K562 (cell line): ENCODE results near the gene FAM124A. TPM values are rescaled to one million over a fixed set of nuclear protein-coding genes. Genes with fewer than 3 reads are reported as not detected.

Source experiments
- ATAC-seq: fragments of 200-7000 bp; cut with Tn5 transposase; 3 replicates; pipeline ENCODE4 v1.9.1; 2020; ENCODE audit warnings: moderate library complexity
- BruUV-seq: library from RNA; stranded (reverse); fragments of 400-500 nt; replicated peaks from 2 replicates; lab custom pipeline; 2021; lab: Mats Ljungman, UMichigan
- CTCF ChIA-PET: fragments of 300-600 bp; formaldehyde crosslinking; extraction: SDS; loops from one replicate; lab custom pipeline; 2021; ENCODE audit warnings: low intra/inter-chr PET ratio; lab: Yijun Ruan, JAX
- POLR2A ChIA-PET: fragments of 300-600, 350-650 bp; sonication (Branson Sonifier 250); formaldehyde crosslinking; extraction: SDS; loops from one replicate; lab custom pipeline; 2021; ENCODE audit warnings: antibody characterized with exemption, inconsistent platforms; lab: Yijun Ruan, JAX
- DNase-seq, 4 experiments: peaks; one replicate each; pipeline versions ENCODE4 v3.0.0 to v3.0.0-alpha.2; 2011 to 2018; ENCODE audit warnings: low spot score in 3 of 4, mixed read lengths in 3 of 4; ENCODE audit errors: extremely low read depth in 1 of 4
- FAIRE-seq: peaks from 2 replicates; lab custom pipeline; 2011; peaks lifted over from hg19 to GRCh38; lab: Jason Lieb, UNC
- H2AFZ ChIP-seq: 2 replicates; pipeline ENCODE4 v1.6.0; 2011; ENCODE audit warnings: low read depth, low read length, control low read depth, inconsistent platforms
- H3K27ac ChIP-seq: fragments of 200-600 bp; 3 replicates; pipeline ENCODE4 v1.8.0; 2011; ENCODE audit warnings: low read depth, mild to moderate bottlenecking, control low read depth, inconsistent platforms, low read length, moderate library complexity, mixed read lengths; ENCODE audit errors: extremely low read depth
- H3K27me3 ChIP-seq, 2 experiments: fragments of 300-600 bp in 1 of 2; 2 replicates in 1 of 2; 3 replicates in 1 of 2; pipeline versions ENCODE4 v1.6.0 to v1.8.0; 2011; ENCODE audit warnings: inconsistent platforms in 2 of 2, low read length in 2 of 2, mild to moderate bottlenecking in 1 of 2, mixed read lengths in 1 of 2, moderate library complexity in 1 of 2; ENCODE audit not compliant: control insufficient read depth in 2 of 2, insufficient read depth in 2 of 2
- H3K36me3 ChIP-seq: fragments of 300-600 bp; 3 replicates; pipeline ENCODE4 v1.8.0; 2011; ENCODE audit warnings: mild to moderate bottlenecking, low read length, inconsistent platforms; ENCODE audit not compliant: control insufficient read depth, insufficient read depth
- H3K4me1 ChIP-seq, 2 experiments: fragments of 200-600 bp in 1 of 2; replicated peaks in 1 of 2; 2 replicates in 1 of 2; 3 replicates in 1 of 2; pipeline versions ENCODE4 v1.5.1 to v1.8.0; 2011; ENCODE audit warnings: inconsistent platforms in 2 of 2, low read length in 2 of 2, mild to moderate bottlenecking in 1 of 2, mixed read lengths in 1 of 2, moderate library complexity in 1 of 2; ENCODE audit not compliant: control insufficient read depth in 2 of 2, insufficient read depth in 2 of 2
- H3K4me2 ChIP-seq: 2 replicates; pipeline ENCODE4 v1.6.1; 2011; ENCODE audit warnings: low read length, control low read depth, inconsistent platforms, mixed read lengths; ENCODE audit not compliant: insufficient read depth
- H3K4me3 ChIP-seq: fragments of 200-600 bp; sonication (generic), shearing (Covaris generic); 2 replicates; pipeline ENCODE4 v1.5.1; 2016; ENCODE audit warnings: control low read depth, inconsistent platforms
- H3K79me2 ChIP-seq: fragments of 200-600 bp; 3 replicates; pipeline ENCODE4 v1.8.0; 2011; ENCODE audit warnings: low read length, inconsistent platforms; ENCODE audit not compliant: control insufficient read depth, insufficient read depth
- H3K9ac ChIP-seq, 2 experiments: 2 replicates each; pipeline versions ENCODE4 v1.6.0 to v1.6.1; 2011; ENCODE audit warnings: low read depth in 2 of 2, low read length in 2 of 2, control low read depth in 1 of 2, inconsistent platforms in 1 of 2, mild to moderate bottlenecking in 1 of 2, mixed read lengths in 1 of 2; ENCODE audit not compliant: insufficient read depth in 1 of 2
- H3K9me1 ChIP-seq: one replicate; pipeline ENCODE4 v1.6.0; 2011; ENCODE audit warnings: inconsistent platforms, mild to moderate bottlenecking, low read length, moderate library complexity; ENCODE audit not compliant: control insufficient read depth, insufficient read depth
- H3K9me3 ChIP-seq: replicated peaks from 2 replicates; pipeline ENCODE4 v1.5.1; 2011; ENCODE audit warnings: low read depth, low read length, inconsistent platforms; ENCODE audit not compliant: control insufficient read depth, insufficient read depth
- H4K20me1 ChIP-seq: replicated peaks from 2 replicates; pipeline ENCODE4 v1.6.1; 2011; ENCODE audit warnings: low read length, inconsistent platforms, mixed read lengths; ENCODE audit not compliant: control insufficient read depth, insufficient read depth
- AFF4 ChIP-seq: sonication (generic); formaldehyde crosslinking; IDR thresholded peaks from 2 replicates; pipeline ENCODE4 v1.8.0; 2023; ENCODE audit warnings: mild to moderate bottlenecking, missing genetic modification reagents
- CBX3 ChIP-seq, 2 experiments: IDR thresholded peaks; 1 replicate in 1 of 2; 2 replicates in 1 of 2; pipeline ENCODE4 v1.6.1; 2012; ENCODE audit warnings: inconsistent platforms in 2 of 2, low read length in 2 of 2, borderline replicate concordance in 1 of 2, control low read depth in 1 of 2
- HEY1 ChIP-seq: fragments of 250-450 bp; sonication (Bioruptor Pico); IDR thresholded peaks from 2 replicates; pipeline ENCODE4 v1.5.0; 2020; ENCODE audit warnings: mild to moderate bottlenecking, moderate library complexity, borderline replicate concordance
- RFX1 ChIP-seq: fragments of 450-650 bp; IDR thresholded peaks from 2 replicates; pipeline ENCODE4 v1.6.1; 2016; ENCODE audit warnings: mild to moderate bottlenecking, moderate library complexity
- SP2 ChIP-seq: IDR thresholded peaks from 2 replicates; pipeline ENCODE4 v1.6.1; 2011; ENCODE audit warnings: mild to moderate bottlenecking, low read depth, low read length, moderate library complexity; ENCODE audit not compliant: poor library complexity, severe bottlenecking; ENCODE audit errors: extremely low read depth
- TBL1XR1 ChIP-seq, 2 experiments: IDR thresholded peaks; 2 replicates each; pipeline ENCODE4 v1.6.1; 2012; ENCODE audit warnings: improper control_type of control experiment in 2 of 2, low read length in 2 of 2, mild to moderate bottlenecking in 1 of 2
- YBX1 ChIP-seq: fragments of 450-650 bp; IDR thresholded peaks from 2 replicates; pipeline ENCODE4 v1.7.1; 2016; ENCODE audit warnings: mild to moderate bottlenecking
- ZNF354B ChIP-seq: fragments of 250-450 bp; sonication (Bioruptor Pico); IDR thresholded peaks from 2 replicates; pipeline ENCODE4 v1.4.0; 2020
- WGBS: fragments of 100-300 bp; shearing (Covaris generic); methylation state at CpG from one replicate; pipeline ENCODE4 v1.1.6; 2016; ENCODE audit warnings: low coverage, mixed read lengths; ENCODE audit not compliant: insufficient coverage; ENCODE audit errors: missing lambda C conversion rate; 5-methylcytosine and 5-hydroxymethylcytosine counted together
- in situ Hi-C: fragments of 300-500 bp; cut with MboI; formaldehyde crosslinking; loops from 4 replicates; pipeline ENCODE4 v1.15.0; 2018; ENCODE audit warnings: inconsistent platforms, mixed read lengths
- intact Hi-C: fragments of 100-400 bp; cut with micrococcal nuclease; formaldehyde crosslinking; loops from 2 replicates; pipeline ENCODE4 v1.14.2; 2022
- polyA plus RNA-seq, 8 experiments: library from polyadenylated mRNA; depleted of rRNA in 4 of 8; stranded (reverse) in 5 of 8; unstranded in 3 of 8; fragments of >200 nt; fragmentation: Nextera tagmentation in 2 of 8; fragmentation: Illumina TruSeq in 1 of 8; extraction: Ambion mirVana in 2 of 8; extraction: Trizol in 1 of 8; gene quantifications; 2 replicates each; pipeline versions ENCODE4 v1.2.1 to v1.2.3, GENCODE V29; 2011 to 2014; ENCODE audit warnings: inconsistent platforms in 1 of 8, missing spikeins in 1 of 8
- total RNA-seq, 7 experiments: library from RNA; depleted of rRNA in 6 of 7; stranded (reverse); fragments of >200 nt in 6 of 7; fragmentation: Illumina TruSeq in 2 of 7; extraction: Trizol in 2 of 7; gene quantifications; 2 replicates each; pipeline versions ENCODE4 v1.2.1 to v1.2.3, GENCODE V29; 2011 to 2021; ENCODE audit warnings: low replicate concordance in 1 of 7
- TF ChIP-seq, protein P1 (sequence below): fragments of 450-650 bp; conservative IDR thresholded peaks from 2 replicates; pipeline ENCODE4 v1.6.1; 2016; ENCODE audit warnings: missing genetic modification characterization, low read depth, mild to moderate bottlenecking, control low read depth, missing compliant biosample characterization
- TF ChIP-seq, protein P2 (sequence below): fragments of 150-350 bp; IDR thresholded peaks from 2 replicates; pipeline ENCODE4 v1.6.1; 2014; ENCODE audit warnings: low read depth, mild to moderate bottlenecking, low read length, borderline replicate concordance

The FAM124A gene
- total and polyA plus RNA-seq, 9 of the 15 experiments (the other 6 are each of a cell fraction or from before 2014, with no cell fraction given), result not detected

GRCh38 chr13:51213173-51213728 is 8.9 kb upstream of the FAM124A start (continued):
- TF ChIP-seq, protein P1, sequence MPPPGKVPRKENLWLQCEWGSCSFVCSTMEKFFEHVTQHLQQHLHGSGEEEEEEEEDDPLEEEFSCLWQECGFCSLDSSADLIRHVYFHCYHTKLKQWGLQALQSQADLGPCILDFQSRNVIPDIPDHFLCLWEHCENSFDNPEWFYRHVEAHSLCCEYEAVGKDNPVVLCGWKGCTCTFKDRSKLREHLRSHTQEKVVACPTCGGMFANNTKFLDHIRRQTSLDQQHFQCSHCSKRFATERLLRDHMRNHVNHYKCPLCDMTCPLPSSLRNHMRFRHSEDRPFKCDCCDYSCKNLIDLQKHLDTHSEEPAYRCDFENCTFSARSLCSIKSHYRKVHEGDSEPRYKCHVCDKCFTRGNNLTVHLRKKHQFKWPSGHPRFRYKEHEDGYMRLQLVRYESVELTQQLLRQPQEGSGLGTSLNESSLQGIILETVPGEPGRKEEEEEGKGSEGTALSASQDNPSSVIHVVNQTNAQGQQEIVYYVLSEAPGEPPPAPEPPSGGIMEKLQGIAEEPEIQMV (tag), result no peak

GRCh38 chr13:51218626-51219025 is 3.6 kb upstream of the FAM124A start:
- intact Hi-C loops (no loop called here), in situ Hi-C loops (no loop called here)
- ATAC-seq (no peak), DNase-seq (no peak), FAIRE-seq (no peak)
- Histone ChIP-seq H4K20me1 (no peaks in the 10 kb centered on the region), H3K4me3 (no peak overlapping the region), H3K36me3 (no peaks in the 10 kb centered on the region), H2AFZ (no peak overlapping the region), H3K27me3 (peaks cover 7 to 16% of the 10 kb centered on the region in 2 experiments; a peak in 4 of 5 replicates), H3K9me1 (no peaks in the 10 kb centered on the region), H3K9ac (no peak overlapping the region), H3K4me2 (no peak overlapping the region), H3K27ac (no peak overlapping the region), H3K9me3 (no peaks in the 10 kb centered on the region), H3K79me2 (no peaks in the 10 kb centered on the region), H3K4me1 (peaks cover 0 to 11% of the 10 kb centered on the region in 2 experiments; a peak in 2 of 5 replicates)
- WGBS, result 0% methylated on average over 4 of the region's 4 CpGs
- BruUV-seq, result no TSS peak
- ChIA-PET POLR2A (no interaction called here), CTCF (no interaction called here)
- no peak for TF ChIP-seq ZNF354B (CRISPR knock-in tag)
- TF ChIP-seq TBL1XR1 (IDR thresholded peaks at IDR 0.05; ENCODE audit: low read length in 2 of 2), result no peak
- no peak for TF ChIP-seq SP2
- no peak for TF ChIP-seq HEY1 (CRISPR knock-in tag)
- TF ChIP-seq RFX1, result no peak
- no peak for TF ChIP-seq YBX1
- TF ChIP-seq AFF4 (CRISPR knock-in tag), result no peak
- TF ChIP-seq CBX3 (IDR thresholded peaks at IDR 0.05; ENCODE audit: borderline replicate concordance in 1 of 2, low read length in 2 of 2), result no peak
- TF ChIP-seq, protein P2, sequence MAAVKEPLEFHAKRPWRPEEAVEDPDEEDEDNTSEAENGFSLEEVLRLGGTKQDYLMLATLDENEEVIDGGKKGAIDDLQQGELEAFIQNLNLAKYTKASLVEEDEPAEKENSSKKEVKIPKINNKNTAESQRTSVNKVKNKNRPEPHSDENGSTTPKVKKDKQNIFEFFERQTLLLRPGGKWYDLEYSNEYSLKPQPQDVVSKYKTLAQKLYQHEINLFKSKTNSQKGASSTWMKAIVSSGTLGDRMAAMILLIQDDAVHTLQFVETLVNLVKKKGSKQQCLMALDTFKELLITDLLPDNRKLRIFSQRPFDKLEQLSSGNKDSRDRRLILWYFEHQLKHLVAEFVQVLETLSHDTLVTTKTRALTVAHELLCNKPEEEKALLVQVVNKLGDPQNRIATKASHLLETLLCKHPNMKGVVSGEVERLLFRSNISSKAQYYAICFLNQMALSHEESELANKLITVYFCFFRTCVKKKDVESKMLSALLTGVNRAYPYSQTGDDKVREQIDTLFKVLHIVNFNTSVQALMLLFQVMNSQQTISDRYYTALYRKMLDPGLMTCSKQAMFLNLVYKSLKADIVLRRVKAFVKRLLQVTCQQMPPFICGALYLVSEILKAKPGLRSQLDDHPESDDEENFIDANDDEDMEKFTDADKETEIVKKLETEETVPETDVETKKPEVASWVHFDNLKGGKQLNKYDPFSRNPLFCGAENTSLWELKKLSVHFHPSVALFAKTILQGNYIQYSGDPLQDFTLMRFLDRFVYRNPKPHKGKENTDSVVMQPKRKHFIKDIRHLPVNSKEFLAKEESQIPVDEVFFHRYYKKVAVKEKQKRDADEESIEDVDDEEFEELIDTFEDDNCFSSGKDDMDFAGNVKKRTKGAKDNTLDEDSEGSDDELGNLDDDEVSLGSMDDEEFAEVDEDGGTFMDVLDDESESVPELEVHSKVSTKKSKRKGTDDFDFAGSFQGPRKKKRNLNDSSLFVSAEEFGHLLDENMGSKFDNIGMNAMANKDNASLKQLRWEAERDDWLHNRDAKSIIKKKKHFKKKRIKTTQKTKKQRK, result no peak
